ENCODE results near the gene TRH.
"Not testable (repeated sequence)": the region's sequence is repeated elsewhere in the genome, so short reads cannot be mapped to it uniquely, and the experiment has no call there.

Gene TRH

GRCh38 chr3:129985113-129985512 is 10.6 kb downstream of the TRH start:
- DNase-seq (ENCODE audit: low spot score): no peak
- no peak overlapping the region for H3K4me3 ChIP-seq
- H3K27ac ChIP-seq: no peak overlapping the region
- TF ChIP-seq CTCF (IDR thresholded peaks at IDR 0.05): no peak

GRCh38 chr3:129988429-129988828 is 13.9 kb downstream of the TRH start:
- no peak for DNase-seq (ENCODE audit: low spot score)
- H3K4me3 ChIP-seq: no peak overlapping the region
- no peak for TF ChIP-seq CTCF (IDR thresholded peaks at IDR 0.05)
- H3K27ac ChIP-seq: no peak overlapping the region

GRCh38 chr3:129989414-129989813 is 14.9 kb downstream of the TRH start:
- Histone ChIP-seq H3K27ac (no peak overlapping the region), H3K4me3 (no peak overlapping the region)
- no peak for TF ChIP-seq CTCF (IDR thresholded peaks at IDR 0.05)
- DNase-seq (ENCODE audit: low spot score): no peak

- Histone ChIP-seq H3K4me3 (no peak overlapping the region), H3K27ac (no peak overlapping the region)
- no peak for DNase-seq (ENCODE audit: low spot score)
- no peak for TF ChIP-seq CTCF (IDR thresholded peaks at IDR 0.05)
These were observed 18.3 kb downstream of the TRH start for GRCh38 chr3:129992781-129993180.

GRCh38 chr3:129994883-129995559 is 20.5 kb downstream of the TRH start:
- Histone ChIP-seq H3K4me3 (no peak overlapping the region), H3K27ac (no peak overlapping the region)
- TF ChIP-seq CTCF (IDR thresholded peaks at IDR 0.05): no peak
- no peak for DNase-seq (ENCODE audit: low spot score)

- no peak for DNase-seq (ENCODE audit: low spot score)
- H3K4me3 ChIP-seq: no peak overlapping the region
- H3K27ac ChIP-seq: no peak overlapping the region
- no peak for TF ChIP-seq CTCF (IDR thresholded peaks at IDR 0.05)
These were observed 21.6 kb downstream of the TRH start for GRCh38 chr3:129996073-129996472.

- not testable (repeated sequence) for DNase-seq (ENCODE audit: low spot score); H3K4me3 ChIP-seq; H3K27ac ChIP-seq
These were observed 24.7 kb downstream of the TRH start for GRCh38 chr3:129999176-129999575.
